Activated T-helper 1 cell treated with anti-CD3 and anti-CD28 coated beads, Interleukin-12 subunit alpha, Interleukin-12 subunit beta, Interleukin-2, Interleukin-4 antibody, amounts not matched to agents 30 ng/mL and 10 ng/mL and 1 ng/mL, durations not matched to agents 14 hours and 24 hours and 36 hours (primary cell): Measurements from ENCODE around the gene STAT5A. TPM values are rescaled to one million over a fixed set of nuclear protein-coding genes. Genes with fewer than 3 reads are reported as not detected.
"Not testable (repeated sequence)": the region's sequence is repeated elsewhere in the genome, so short reads cannot be mapped to it uniquely, and the experiment has no call there.

Experiments
- DNase-seq: peaks from one replicate; pipeline ENCODE4 v3.0.0; 2021; ENCODE audit warnings: low spot score
- H3K27ac Mint-ChIP-seq: one replicate; pipeline ENCODE4 v1.8.0; 2021; ENCODE audit warnings: mild to moderate bottlenecking, mixed read lengths
- H3K27me3 Mint-ChIP-seq: one replicate; pipeline ENCODE4 v1.8.0; 2022; ENCODE audit warnings: mild to moderate bottlenecking, moderate library complexity, mixed read lengths; ENCODE audit not compliant: insufficient read depth
- H3K36me3 Mint-ChIP-seq: one replicate; pipeline ENCODE4 v1.8.0; 2021; ENCODE audit warnings: low read depth, mixed read lengths
- H3K4me1 Mint-ChIP-seq: one replicate; pipeline ENCODE4 v1.8.0; 2021; ENCODE audit warnings: low read depth, mixed read lengths
- H3K4me3 Mint-ChIP-seq: one replicate; pipeline ENCODE4 v1.8.0; 2021; ENCODE audit warnings: mild to moderate bottlenecking, moderate library complexity, mixed read lengths
- H3K9me3 Mint-ChIP-seq: one replicate; pipeline ENCODE4 v1.8.0; 2021; ENCODE audit warnings: mixed read lengths
- intact Hi-C: fragments of 100-400 bp; cut with micrococcal nuclease; formaldehyde crosslinking; loops from one replicate; pipeline ENCODE4 v1.15.1; 2024
- total RNA-seq: library from RNA; stranded (reverse); gene quantifications from 2 replicates; pipeline ENCODE4 v1.2.3, GENCODE V29; 2022

STAT5A gene
- total RNA-seq, 1 donor from 2014 or later, result 381 TPM

DNA sequence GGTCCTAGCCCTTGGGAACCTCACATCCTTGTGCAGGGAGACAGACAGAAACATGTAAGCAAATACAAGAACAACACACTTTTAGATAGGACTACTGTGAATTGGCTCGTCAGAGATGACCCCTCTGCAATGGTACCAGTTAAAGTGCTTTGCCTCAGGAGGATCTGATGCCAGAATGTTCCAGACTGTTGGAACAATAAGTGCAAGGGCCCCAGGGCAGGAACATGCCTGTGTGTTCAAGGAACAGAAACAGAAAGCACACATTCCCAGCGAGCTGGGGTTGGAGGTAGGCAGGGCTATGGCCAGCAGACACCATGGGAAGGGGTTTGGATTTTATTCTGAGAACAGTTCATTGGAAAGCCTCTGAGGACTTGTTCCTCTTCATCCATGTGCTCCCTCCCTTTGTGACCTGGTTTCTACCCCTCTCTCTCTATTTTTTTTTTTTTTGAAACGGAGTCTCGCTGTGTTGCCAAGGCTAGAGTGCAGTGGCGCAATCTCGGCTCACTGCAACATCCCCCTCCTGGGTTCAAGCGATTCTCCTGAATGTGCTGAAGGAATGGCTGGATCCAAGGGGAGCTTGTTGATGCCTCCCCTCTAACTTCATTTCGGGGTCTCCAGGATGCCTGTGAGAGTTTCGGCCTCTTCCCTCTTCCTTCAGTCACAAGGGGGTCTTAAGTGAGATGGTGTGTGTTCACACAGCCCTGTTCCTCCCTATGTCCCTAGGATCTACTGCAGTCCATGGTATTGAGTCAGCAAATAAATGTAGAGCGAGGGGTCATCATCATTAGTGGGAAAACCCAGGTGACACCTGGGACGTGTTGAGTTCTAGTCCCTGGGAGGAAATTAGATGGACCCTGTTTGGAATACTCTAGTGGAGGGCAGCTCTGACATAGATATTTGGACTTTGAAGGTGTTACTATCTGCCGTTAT is 6.4 kb downstream of the STAT5A start:
- Mint-ChIP-seq H3K36me3 (peaks cover 56% of the 10 kb centered on the region), H3K4me3 (peak overlapping the region; percentile 39), H3K27me3 (no peaks in the 10 kb centered on the region), H3K9me3 (no peaks in the 10 kb centered on the region), H3K4me1 (peaks cover 43% of the 10 kb centered on the region), H3K27ac (peak overlapping the region; percentile 59)
- DNase-seq, result no peak
- intact Hi-C loops, result no loop called here

DNA sequence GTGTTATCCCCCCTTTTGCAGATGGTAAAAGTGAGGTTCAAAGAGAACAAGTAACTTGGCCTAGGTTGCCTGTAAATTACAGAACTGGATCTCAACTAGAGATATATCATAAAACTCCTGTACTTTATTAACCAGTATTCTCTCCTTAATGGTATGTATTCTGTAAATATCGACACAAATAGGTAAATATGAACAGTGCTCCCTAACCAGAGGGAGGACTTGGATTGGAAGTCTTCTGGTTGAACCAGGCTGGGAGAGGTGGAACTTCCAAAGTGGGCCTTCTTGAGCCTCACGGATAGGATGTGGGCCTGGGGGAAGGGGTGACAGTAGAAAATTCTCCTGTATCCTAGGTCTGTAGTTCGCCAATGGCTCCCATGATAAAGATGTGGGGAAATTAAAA is 7.7 kb downstream of the STAT5A start:
- Mint-ChIP-seq H3K9me3 (no peaks in the 10 kb centered on the region), H3K4me1 (peaks cover 30% of the 10 kb centered on the region), H3K27me3 (no peaks in the 10 kb centered on the region), H3K27ac (no peak overlapping the region), H3K36me3 (peaks cover 49% of the 10 kb centered on the region), H3K4me3 (no peak overlapping the region)
- intact Hi-C loops, result no loop called here
- no peak for DNase-seq

DNA sequence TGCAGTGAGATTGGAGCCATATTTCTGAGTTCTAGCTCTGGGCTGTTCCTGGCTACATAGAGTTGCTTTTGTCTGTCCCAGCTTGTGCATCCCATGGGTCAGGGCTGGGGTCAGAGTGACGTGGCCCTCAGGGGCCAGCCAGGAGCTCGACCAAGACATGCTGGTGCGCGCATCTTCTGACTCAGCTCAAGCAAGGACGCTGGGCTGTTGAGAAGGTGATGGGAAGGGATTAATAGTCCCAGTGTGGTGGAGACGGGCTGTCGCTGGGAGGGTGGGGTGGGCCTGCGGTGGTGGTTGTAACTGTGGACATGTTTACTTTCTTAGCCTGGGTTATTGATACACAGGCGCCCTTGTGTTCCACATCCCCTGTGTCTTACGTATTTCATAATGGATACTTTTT is 9.5 kb downstream of the STAT5A start:
- H3K27ac Mint-ChIP-seq, H3K27me3 Mint-ChIP-seq, DNase-seq, H3K9me3 Mint-ChIP-seq, intact Hi-C loops, H3K4me3 Mint-ChIP-seq: not testable (repeated sequence)
- Mint-ChIP-seq H3K36me3 (peaks cover 54% of the 10 kb centered on the region), H3K4me1 (peaks cover 19% of the 10 kb centered on the region)

- intact Hi-C loops, H3K4me3 Mint-ChIP-seq, H3K9me3 Mint-ChIP-seq, H3K27ac Mint-ChIP-seq, H3K27me3 Mint-ChIP-seq, DNase-seq: not testable (repeated sequence)
- H3K4me1 Mint-ChIP-seq, result peaks cover 20% of the 10 kb centered on the region
- H3K36me3 Mint-ChIP-seq, result peaks cover 60% of the 10 kb centered on the region
These were observed 11.1 kb downstream of the STAT5A start for GRCh38 chr17:42299361-42299760.

GRCh38 chr17:42299913-42300312 is 11.6 kb downstream of the STAT5A start:
- H3K27me3 Mint-ChIP-seq, H3K9me3 Mint-ChIP-seq, H3K4me3 Mint-ChIP-seq, H3K27ac Mint-ChIP-seq, DNase-seq, intact Hi-C loops: not testable (repeated sequence)
- Mint-ChIP-seq H3K4me1 (peaks cover 24% of the 10 kb centered on the region), H3K36me3 (peaks cover 64% of the 10 kb centered on the region)

GRCh38 chr17:42301022-42301421 is 12.7 kb downstream of the STAT5A start:
- DNase-seq, result no peak
- H3K27ac Mint-ChIP-seq, result no peak overlapping the region
- no peak overlapping the region for H3K4me3 Mint-ChIP-seq
- H3K9me3 Mint-ChIP-seq, result no peaks in the 10 kb centered on the region
- no peaks in the 10 kb centered on the region for H3K27me3 Mint-ChIP-seq
- peaks cover 56% of the 10 kb centered on the region for H3K36me3 Mint-ChIP-seq
- intact Hi-C loops, result no loop called here
- peaks cover 22% of the 10 kb centered on the region for H3K4me1 Mint-ChIP-seq

- Mint-ChIP-seq H3K4me1 (peaks cover 36% of the 10 kb centered on the region), H3K9me3 (no peaks in the 10 kb centered on the region), H3K27me3 (no peaks in the 10 kb centered on the region), H3K4me3 (no peak overlapping the region), H3K36me3 (peaks cover 71% of the 10 kb centered on the region), H3K27ac (peak overlapping the region; percentile 79)
- intact Hi-C loops, result no loop called here
- DNase-seq, result no peak
These were observed 15.4 kb downstream of the STAT5A start for GRCh38 chr17:42303694-42304093.

- H3K9me3 Mint-ChIP-seq, result no peaks in the 10 kb centered on the region
- peaks cover 41% of the 10 kb centered on the region for H3K4me1 Mint-ChIP-seq
- peak overlapping the region; percentile 48 for H3K27ac Mint-ChIP-seq
- peaks cover 71% of the 10 kb centered on the region for H3K36me3 Mint-ChIP-seq
- no peak for DNase-seq
- no peaks in the 10 kb centered on the region for H3K27me3 Mint-ChIP-seq
- intact Hi-C loops, result no loop called here
- no peak overlapping the region for H3K4me3 Mint-ChIP-seq
These were observed 16.1 kb downstream of the STAT5A start for GRCh38 chr17:42304187-42305030.

- DNase-seq, intact Hi-C loops, H3K27ac Mint-ChIP-seq, H3K4me3 Mint-ChIP-seq, H3K27me3 Mint-ChIP-seq, H3K9me3 Mint-ChIP-seq: not testable (repeated sequence)
- peaks cover 46% of the 10 kb centered on the region for H3K4me1 Mint-ChIP-seq
- peaks cover 75% of the 10 kb centered on the region for H3K36me3 Mint-ChIP-seq
These were observed 16.7 kb downstream of the STAT5A start for GRCh38 chr17:42305031-42305330.

- intact Hi-C loops, result no loop called here
- Mint-ChIP-seq H3K4me1 (peaks cover 54% of the 10 kb centered on the region), H3K9me3 (no peaks in the 10 kb centered on the region), H3K27me3 (no peaks in the 10 kb centered on the region), H3K4me3 (no peak overlapping the region), H3K36me3 (peaks cover 83% of the 10 kb centered on the region), H3K27ac (peak overlapping the region; percentile 78)
- DNase-seq, result no peak
These were observed 17.5 kb downstream of the STAT5A start for GRCh38 chr17:42305543-42306384.

- Mint-ChIP-seq H3K27me3 (no peaks in the 10 kb centered on the region), H3K36me3 (peaks cover 83% of the 10 kb centered on the region), H3K4me1 (peaks cover 60% of the 10 kb centered on the region), H3K9me3 (no peaks in the 10 kb centered on the region), H3K4me3 (no peak overlapping the region), H3K27ac (peak overlapping the region; percentile 78)
- intact Hi-C loops, result no loop called here
- no peak for DNase-seq
These were observed 18.0 kb downstream of the STAT5A start for GRCh38 chr17:42306385-42306667.

DNA sequence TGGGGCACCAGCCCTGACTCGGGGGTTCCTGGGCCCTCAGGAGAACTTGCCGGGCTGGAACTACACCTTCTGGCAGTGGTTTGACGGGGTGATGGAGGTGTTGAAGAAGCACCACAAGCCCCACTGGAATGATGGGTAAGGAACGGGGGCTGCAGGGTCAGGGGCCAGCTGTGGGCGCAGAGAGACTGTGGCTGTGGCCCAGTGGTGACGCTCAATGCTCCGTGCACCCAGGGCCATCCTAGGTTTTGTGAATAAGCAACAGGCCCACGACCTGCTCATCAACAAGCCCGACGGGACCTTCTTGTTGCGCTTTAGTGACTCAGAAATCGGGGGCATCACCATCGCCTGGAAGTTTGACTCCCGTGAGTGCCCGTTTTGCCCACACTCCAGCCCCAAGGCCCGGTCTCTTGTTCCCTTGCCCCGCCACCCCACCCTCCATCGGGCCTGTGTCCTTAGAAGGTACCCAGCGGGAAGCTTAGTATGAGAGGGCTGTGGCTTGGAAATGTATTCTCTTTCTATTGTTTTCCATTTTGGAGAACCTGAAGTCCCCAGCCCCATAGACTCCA is 19.1 kb downstream of the STAT5A start:
- intact Hi-C loops, result no loop called here
- Mint-ChIP-seq H3K9me3 (no peaks in the 10 kb centered on the region), H3K27ac (no peak overlapping the region), H3K36me3 (peaks cover 81% of the 10 kb centered on the region), H3K27me3 (no peaks in the 10 kb centered on the region), H3K4me3 (no peak overlapping the region), H3K4me1 (peaks cover 69% of the 10 kb centered on the region)
- DNase-seq, result no peak
